Central memory CD8-positive, alpha-beta T cell (primary cell): ENCODE measurements around the gene CTNND2.

ENCODE experiments used
- ATAC-seq: fragments of 150-1000 bp; cut with Tn5 transposase; replicated peaks from 2 replicates; pipeline ENCODE4 v1.10.0; 2022; ENCODE audit warnings: mild to moderate bottlenecking, moderate FRiP score, moderate number of reproducible peaks; ENCODE audit not compliant: poor library complexity, severe bottlenecking; ENCODE audit errors: extremely low read depth
- DNase-seq, 2 donors: peaks; one replicate each; pipeline ENCODE4 v3.0.0; 2021; ENCODE audit warnings: low spot score in 2 of 2
- H3K27ac Mint-ChIP-seq: one replicate; pipeline ENCODE4 v1.8.0; 2022; ENCODE audit warnings: low read depth, mild to moderate bottlenecking, moderate library complexity, mixed read lengths
- H3K27me3 Mint-ChIP-seq: one replicate; pipeline ENCODE4 v1.8.0; 2022; ENCODE audit warnings: mixed read lengths
- H3K36me3 Mint-ChIP-seq: one replicate; pipeline ENCODE4 v1.8.0; 2022; ENCODE audit warnings: mild to moderate bottlenecking, moderate library complexity, mixed read lengths; ENCODE audit not compliant: insufficient read depth
- H3K4me1 Mint-ChIP-seq: one replicate; pipeline ENCODE4 v1.8.0; 2022; ENCODE audit warnings: mixed read lengths
- H3K4me3 Mint-ChIP-seq: one replicate; pipeline ENCODE4 v1.8.0; 2022; ENCODE audit warnings: mild to moderate bottlenecking, moderate library complexity, mixed read lengths
- H3K9me3 Mint-ChIP-seq: one replicate; pipeline ENCODE4 v1.8.0; 2022; ENCODE audit warnings: mixed read lengths

The CTNND2 gene

DNA sequence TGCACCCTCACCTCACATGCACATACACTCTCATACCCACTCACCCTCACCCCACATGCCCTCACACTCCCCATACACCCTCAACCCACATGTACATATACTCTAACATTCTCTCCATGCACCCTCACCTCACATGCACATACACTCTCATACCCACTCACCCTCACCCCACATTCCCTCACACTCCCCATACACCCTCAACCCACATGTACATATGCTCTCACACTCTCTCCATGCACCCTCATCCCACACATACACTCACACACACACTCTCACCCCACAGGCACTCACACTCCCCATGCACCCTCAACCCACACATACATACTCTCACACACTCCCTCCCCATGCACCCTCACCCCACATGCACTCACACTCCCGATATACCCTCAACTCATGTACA, 593.0 kb downstream of the CTNND2 start:
- Mint-ChIP-seq H3K9me3 (no peaks in the 10 kb centered on the region), H3K36me3 (no peaks in the 10 kb centered on the region), H3K4me1 (no peaks in the 10 kb centered on the region), H3K4me3 (no peak overlapping the region), H3K27ac (no peak overlapping the region), H3K27me3 (no peaks in the 10 kb centered on the region)
- ATAC-seq, result no peak
- DNase-seq, result no peak

DNA sequence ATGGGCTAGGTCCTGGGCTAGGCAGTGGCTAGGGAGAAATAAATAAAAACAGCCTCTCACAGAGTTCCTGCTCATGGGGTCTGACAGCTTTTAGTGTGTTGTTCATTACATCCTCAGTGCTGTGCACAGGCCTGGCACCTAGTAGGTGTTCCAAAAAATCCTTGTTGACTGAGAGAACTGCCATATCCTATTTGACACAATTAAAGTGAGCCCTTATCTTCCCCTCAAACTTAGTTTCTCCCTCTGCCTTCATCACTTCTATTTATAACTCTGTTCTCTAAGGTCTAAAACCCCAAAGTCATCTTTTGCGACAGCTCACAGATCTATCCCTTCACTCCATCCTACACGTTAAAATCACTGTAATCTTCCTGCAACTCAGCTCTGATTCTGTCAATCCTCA, 594.1 kb downstream of the CTNND2 start:
- Mint-ChIP-seq H3K4me3 (no peak overlapping the region), H3K27ac (no peak overlapping the region), H3K4me1 (no peaks in the 10 kb centered on the region), H3K36me3 (no peaks in the 10 kb centered on the region), H3K9me3 (no peaks in the 10 kb centered on the region), H3K27me3 (no peaks in the 10 kb centered on the region)
- ATAC-seq, result no peak
- DNase-seq, result no peak

DNA sequence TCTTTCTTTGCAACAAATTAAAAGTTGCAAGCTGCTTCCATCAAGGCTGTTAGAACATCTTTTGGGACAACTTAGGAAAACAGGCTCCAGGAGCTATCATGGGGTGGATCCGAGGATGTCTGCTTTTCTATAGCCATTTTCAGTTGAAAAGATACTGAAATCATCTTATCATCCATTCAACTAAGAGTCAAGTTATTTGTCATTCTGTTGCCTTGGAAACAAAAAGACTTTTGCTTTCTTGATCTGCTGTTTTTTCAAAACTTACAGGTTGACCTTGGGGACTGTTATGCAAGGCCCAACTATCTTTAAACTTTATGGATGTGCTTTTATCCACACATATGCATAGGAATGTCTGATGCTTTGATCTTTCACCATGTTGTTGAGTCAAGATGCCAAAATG, 597.9 kb downstream of the CTNND2 start:
- H3K36me3 Mint-ChIP-seq, result no peaks in the 10 kb centered on the region
- peaks cover 6% of the 10 kb centered on the region for H3K9me3 Mint-ChIP-seq
- H3K27me3 Mint-ChIP-seq, result no peaks in the 10 kb centered on the region
- ATAC-seq (no peak), DNase-seq (no peak)
- H3K27ac Mint-ChIP-seq, result no peak overlapping the region
- no peak overlapping the region for H3K4me3 Mint-ChIP-seq
- H3K4me1 Mint-ChIP-seq, result no peaks in the 10 kb centered on the region

DNA sequence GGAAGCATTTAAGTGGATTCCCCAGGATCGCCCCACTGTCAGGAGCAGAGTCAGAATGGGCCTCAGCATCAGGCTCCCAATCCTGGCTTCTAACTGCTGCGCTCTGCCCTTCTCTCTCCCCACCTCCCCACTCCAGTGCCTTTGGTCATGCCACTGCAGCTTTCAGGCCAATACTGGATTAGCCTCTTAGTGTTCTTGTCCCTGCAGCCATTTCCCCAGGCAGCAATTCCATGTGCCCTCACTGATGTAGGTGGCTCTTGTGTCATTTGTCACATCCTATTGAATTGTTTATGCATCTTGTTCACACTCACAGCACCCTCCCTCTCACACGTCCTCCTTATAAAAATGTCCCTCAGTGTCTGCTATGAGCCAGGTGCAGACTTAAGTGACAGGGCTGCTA, 599.0 kb downstream of the CTNND2 start:
- no peak overlapping the region for H3K4me3 Mint-ChIP-seq
- H3K9me3 Mint-ChIP-seq, result peaks cover 6% of the 10 kb centered on the region
- no peaks in the 10 kb centered on the region for H3K36me3 Mint-ChIP-seq
- ATAC-seq (no peak), DNase-seq (no peak)
- no peaks in the 10 kb centered on the region for H3K4me1 Mint-ChIP-seq
- H3K27me3 Mint-ChIP-seq, result no peaks in the 10 kb centered on the region
- H3K27ac Mint-ChIP-seq, result no peak overlapping the region

DNA sequence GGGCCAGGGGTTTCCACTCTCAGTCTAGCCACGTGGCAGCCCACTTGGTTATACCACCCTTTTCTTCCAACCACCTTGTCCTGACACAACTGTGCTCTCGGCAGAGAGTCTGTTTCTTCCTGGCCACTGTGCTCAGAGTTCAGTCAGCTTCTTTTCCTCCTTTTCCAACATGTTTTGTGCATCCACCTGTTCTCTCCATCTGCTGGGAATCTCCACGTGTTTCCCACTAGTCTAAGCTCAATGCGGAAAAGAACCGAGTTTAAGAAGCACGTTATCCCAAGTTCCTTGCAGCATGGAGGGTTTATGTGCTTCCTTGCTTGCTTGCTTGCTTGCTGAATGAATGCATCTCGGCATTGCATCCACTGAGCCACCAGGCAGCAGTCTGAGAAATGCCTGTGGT, 599.6 kb downstream of the CTNND2 start:
- no peak overlapping the region for H3K4me3 Mint-ChIP-seq
- H3K27me3 Mint-ChIP-seq, result no peaks in the 10 kb centered on the region
- H3K27ac Mint-ChIP-seq, result no peak overlapping the region
- H3K9me3 Mint-ChIP-seq, result peaks cover 6% of the 10 kb centered on the region
- H3K36me3 Mint-ChIP-seq, result no peaks in the 10 kb centered on the region
- ATAC-seq, result no peak
- DNase-seq, result no peak
- no peaks in the 10 kb centered on the region for H3K4me1 Mint-ChIP-seq

DNA sequence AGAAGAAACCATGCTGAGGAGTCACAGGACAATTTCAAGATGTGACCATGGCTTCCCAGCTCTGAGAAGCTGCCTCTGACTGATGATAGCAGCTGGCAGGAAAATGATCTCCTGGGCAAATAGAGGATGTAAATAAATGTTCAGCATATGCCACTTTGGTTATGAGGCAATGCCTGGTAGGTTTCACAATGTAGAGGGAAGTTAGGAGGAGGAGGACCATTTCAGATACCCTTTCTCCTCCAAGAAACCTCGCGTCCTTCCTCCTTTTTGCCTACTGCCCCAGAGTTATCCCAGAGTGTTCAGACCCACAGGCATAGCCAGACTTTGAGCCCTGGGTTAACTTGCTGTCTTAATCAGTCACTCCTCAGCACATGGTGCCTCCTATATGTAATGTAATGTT, 601.6 kb downstream of the CTNND2 start:
- H3K4me3 Mint-ChIP-seq, result no peak overlapping the region
- ATAC-seq, result no peak
- no peak for DNase-seq
- no peaks in the 10 kb centered on the region for H3K36me3 Mint-ChIP-seq
- no peaks in the 10 kb centered on the region for H3K4me1 Mint-ChIP-seq
- no peak overlapping the region for H3K27ac Mint-ChIP-seq
- no peaks in the 10 kb centered on the region for H3K27me3 Mint-ChIP-seq
- peaks cover 6% of the 10 kb centered on the region for H3K9me3 Mint-ChIP-seq

DNA sequence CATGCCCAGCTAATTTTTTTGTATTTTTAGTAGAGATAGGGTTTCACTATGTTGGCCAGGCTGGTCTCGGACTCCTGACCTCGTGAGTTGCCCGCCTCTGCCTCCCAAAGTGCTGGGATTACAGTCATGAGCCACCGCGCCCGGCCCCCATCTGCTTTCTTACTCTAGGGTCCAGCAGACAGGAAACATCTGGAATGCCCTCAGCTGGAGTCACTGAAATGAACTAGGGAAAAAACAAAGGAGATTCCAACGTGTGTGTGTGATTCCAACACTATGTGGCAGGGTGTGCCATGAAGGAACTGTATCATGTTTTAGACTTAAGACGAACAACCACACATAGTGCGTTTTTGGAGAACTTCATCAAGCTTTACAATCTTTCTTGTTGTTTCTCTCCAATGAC, 603.1 kb downstream of the CTNND2 start:
- Mint-ChIP-seq H3K36me3 (no peaks in the 10 kb centered on the region), H3K4me1 (no peaks in the 10 kb centered on the region), H3K27me3 (no peaks in the 10 kb centered on the region), H3K4me3 (no peak overlapping the region), H3K9me3 (peaks cover 6% of the 10 kb centered on the region), H3K27ac (no peak overlapping the region)
- no peak for DNase-seq
- ATAC-seq, result no peak

DNA sequence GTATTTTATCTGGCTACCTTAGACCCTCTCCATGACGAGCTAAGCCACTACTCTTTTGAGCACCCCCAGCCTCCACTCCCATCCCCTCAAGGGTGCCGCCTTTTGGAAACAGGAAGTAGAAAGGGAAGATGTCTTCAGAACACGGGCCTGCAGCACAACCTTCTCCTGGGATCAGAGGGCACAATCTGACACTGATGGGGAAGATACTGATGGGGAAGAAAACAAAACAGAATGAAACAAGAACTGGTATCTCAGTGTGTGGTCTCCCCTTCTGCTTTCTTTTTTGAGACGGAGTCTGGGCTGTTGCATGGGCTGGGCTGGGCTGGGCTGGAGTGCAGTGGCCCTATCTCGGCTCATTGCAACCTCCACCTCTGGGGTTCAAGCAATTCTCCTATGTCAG, 603.5 kb downstream of the CTNND2 start:
- Mint-ChIP-seq H3K27ac (no peak overlapping the region), H3K27me3 (no peaks in the 10 kb centered on the region), H3K4me3 (no peak overlapping the region)

DNA sequence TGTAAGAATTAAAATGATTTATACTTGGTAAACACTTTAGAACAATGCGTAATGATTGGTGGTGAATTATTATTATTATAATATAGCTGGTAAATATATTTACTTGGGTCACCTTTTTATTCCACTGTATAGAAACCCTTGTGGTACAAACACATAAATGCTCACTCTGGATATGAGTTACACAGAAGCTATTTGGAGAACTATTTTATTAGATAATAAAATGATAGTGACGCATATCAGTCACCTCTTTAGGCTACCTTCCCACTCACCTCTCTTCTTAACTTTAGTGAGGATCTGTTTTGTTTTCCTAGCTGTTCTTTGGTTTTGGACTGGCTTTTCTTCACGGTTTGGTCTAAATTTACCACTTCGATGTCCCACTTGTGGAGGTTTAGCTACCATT, 605.4 kb downstream of the CTNND2 start:
- Mint-ChIP-seq H3K27ac (no peak overlapping the region), H3K27me3 (no peaks in the 10 kb centered on the region), H3K36me3 (no peaks in the 10 kb centered on the region), H3K4me3 (no peak overlapping the region), H3K9me3 (no peaks in the 10 kb centered on the region), H3K4me1 (no peaks in the 10 kb centered on the region)
- DNase-seq, result no peak
- no peak for ATAC-seq

More for the DNA sequence above, 603.5 kb downstream of the CTNND2 start:
- no peak for DNase-seq
- ATAC-seq, result no peak
- no peaks in the 10 kb centered on the region for H3K4me1 Mint-ChIP-seq
- H3K9me3 Mint-ChIP-seq, result peaks cover 6% of the 10 kb centered on the region
- no peaks in the 10 kb centered on the region for H3K36me3 Mint-ChIP-seq

DNA sequence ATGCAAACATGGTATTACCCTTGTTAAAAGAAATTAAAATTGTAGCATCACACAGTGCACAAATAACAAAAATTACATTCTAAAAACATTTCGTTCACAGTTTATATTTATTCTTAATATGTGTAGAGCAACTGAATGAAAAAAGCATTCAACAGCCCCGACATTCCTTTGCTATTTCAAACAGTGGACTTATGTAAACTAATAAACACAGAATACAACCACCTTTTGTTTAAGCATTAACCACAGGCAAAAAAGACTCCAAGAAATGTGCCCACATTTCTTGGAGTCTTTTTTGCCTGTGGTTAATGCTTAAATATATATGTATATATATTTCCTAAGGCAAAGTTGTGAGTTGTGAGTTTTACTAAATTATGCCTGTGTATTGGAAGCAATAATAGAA, 610.7 kb downstream of the CTNND2 start:
- Mint-ChIP-seq H3K27me3 (peaks cover 12% of the 10 kb centered on the region), H3K4me3 (no peak overlapping the region), H3K4me1 (no peaks in the 10 kb centered on the region), H3K36me3 (no peaks in the 10 kb centered on the region), H3K9me3 (peaks cover 14% of the 10 kb centered on the region), H3K27ac (no peak overlapping the region)
- ATAC-seq (no peak), DNase-seq (no peak)

DNA sequence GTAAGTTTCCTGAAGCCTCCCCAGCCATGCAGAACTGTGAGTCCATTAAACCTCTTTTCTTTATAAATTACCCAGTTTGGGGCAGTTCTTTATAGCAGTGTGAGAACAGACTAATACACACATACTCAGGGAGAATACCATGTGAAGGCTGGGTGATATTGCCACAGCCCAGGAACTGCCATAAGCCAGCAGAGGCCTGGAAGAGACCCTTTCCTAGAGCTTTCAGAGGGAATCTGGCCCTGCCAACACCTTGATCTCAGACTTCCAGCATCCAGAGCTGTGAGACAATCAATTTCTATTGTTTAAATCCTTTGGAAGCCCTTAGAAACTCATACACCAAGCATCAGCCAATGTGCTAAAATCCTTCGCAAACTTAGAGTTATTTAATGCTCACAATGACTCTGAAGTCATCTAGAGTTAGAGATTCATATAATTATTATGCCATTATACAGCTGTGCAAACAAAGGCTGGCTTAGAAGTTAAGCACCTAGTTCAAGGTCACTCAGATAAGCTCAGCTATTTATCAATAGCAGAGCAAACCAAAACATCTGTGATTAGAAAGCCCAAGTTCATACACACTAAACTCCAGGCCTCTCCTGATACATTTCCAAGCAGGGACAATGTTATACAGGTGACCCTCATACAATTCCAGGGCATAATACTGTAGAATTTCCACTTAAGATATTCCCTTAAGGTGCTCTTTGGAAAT, 611.4 kb downstream of the CTNND2 start:
- no peaks in the 10 kb centered on the region for H3K36me3 Mint-ChIP-seq
- no peak overlapping the region for H3K4me3 Mint-ChIP-seq
- H3K9me3 Mint-ChIP-seq, result peaks cover 14% of the 10 kb centered on the region
- no peak for ATAC-seq
- no peak for DNase-seq
- no peak overlapping the region for H3K27ac Mint-ChIP-seq
- H3K27me3 Mint-ChIP-seq, result peaks cover 12% of the 10 kb centered on the region
- no peaks in the 10 kb centered on the region for H3K4me1 Mint-ChIP-seq

DNA sequence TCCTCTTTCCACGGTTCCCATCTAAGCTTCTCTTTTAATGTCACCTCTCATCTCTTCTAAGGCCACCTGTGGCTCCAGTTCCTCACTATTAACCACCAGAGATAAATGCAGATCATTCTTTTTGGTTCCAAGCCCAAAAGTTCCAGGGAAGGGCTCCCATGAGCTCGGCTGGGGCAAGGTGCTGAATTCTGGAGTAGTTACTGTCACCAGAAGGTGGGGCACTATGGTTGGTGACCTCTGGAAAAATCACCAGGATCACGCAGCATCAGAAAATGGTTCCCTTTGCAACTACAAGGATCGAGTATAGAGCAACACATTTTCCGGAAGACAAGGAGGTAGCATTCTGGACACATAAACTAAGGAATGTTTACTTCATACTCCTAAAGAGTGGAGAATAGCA, 614.5 kb downstream of the CTNND2 start:
- DNase-seq (no peak), ATAC-seq (no peak)
- Mint-ChIP-seq H3K4me3 (no peak overlapping the region), H3K4me1 (no peaks in the 10 kb centered on the region), H3K27ac (no peak overlapping the region), H3K36me3 (no peaks in the 10 kb centered on the region), H3K27me3 (peaks cover 12% of the 10 kb centered on the region), H3K9me3 (peaks cover 21% of the 10 kb centered on the region)

DNA sequence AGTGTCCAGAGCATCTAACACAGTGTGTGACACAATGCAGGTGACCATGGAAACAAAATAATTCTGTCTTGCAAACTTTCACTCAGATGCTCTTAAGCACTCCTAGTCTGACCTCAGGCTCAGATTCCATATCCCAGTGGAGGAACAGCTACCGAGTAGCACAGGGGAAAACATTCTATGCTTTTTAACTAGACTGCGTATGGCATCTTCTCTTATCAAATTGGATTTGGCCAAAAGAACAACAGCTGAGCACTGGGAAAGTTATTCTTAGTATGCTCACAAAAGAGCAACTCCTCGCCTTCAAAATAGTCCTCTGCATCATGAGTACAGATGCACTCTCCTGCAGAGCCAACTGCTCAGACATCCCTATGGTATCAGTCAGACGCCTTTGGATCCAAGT, 615.0 kb downstream of the CTNND2 start:
- no peak overlapping the region for H3K4me3 Mint-ChIP-seq
- H3K9me3 Mint-ChIP-seq, result peaks cover 26% of the 10 kb centered on the region

DNA sequence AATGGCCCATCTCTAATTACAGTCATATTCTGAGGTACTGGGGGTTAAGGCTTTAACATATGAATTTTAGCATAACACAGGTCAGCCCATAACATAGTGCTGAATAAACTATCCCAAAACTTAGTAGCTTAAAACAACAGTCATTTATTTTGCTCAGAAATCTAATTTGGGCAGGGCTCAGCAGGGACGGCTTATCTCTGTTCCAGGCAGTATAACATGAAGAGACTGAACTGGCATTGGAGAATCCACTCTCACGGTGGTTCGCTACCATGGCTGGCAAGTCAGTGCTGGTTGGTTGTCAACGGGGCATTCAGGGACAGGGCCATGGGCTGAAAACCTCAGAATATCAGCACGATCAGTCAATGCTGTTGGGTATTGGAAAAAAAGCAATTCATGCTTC, 622.4 kb downstream of the CTNND2 start:
- H3K4me3 Mint-ChIP-seq, result no peak overlapping the region
- DNase-seq, result no peak
- H3K27ac Mint-ChIP-seq, result no peak overlapping the region
- no peaks in the 10 kb centered on the region for H3K27me3 Mint-ChIP-seq
- H3K9me3 Mint-ChIP-seq, result peaks cover 18% of the 10 kb centered on the region
- H3K4me1 Mint-ChIP-seq, result no peaks in the 10 kb centered on the region
- H3K36me3 Mint-ChIP-seq, result no peaks in the 10 kb centered on the region
- no peak for ATAC-seq

More for the DNA sequence above, 615.0 kb downstream of the CTNND2 start:
- H3K27me3 Mint-ChIP-seq, result peaks cover 12% of the 10 kb centered on the region
- no peaks in the 10 kb centered on the region for H3K4me1 Mint-ChIP-seq
- no peak overlapping the region for H3K27ac Mint-ChIP-seq
- DNase-seq, result no peak
- ATAC-seq, result no peak
- no peaks in the 10 kb centered on the region for H3K36me3 Mint-ChIP-seq
